Measurements from ENCODE around the gene LMLN.

Gene LMLN

DNA sequence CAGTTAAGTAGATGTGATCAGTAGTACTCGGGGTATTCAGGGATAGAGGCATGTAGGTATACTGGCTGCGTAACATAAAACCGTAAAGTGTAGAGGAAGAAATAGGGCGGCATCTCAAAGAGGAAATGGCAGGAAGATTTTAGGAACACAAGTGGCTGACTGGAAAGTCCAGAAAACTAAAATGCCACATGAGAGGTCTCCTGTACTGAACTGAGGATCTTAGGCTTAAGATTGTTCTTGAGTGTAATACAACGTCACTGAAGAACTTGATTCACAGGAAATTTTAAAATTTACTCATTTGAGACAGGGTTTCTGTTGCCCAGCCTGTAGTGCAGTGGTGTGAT lies 2.3 kb upstream of the LMLN start:
- TF ChIP-seq, protein P1, sequence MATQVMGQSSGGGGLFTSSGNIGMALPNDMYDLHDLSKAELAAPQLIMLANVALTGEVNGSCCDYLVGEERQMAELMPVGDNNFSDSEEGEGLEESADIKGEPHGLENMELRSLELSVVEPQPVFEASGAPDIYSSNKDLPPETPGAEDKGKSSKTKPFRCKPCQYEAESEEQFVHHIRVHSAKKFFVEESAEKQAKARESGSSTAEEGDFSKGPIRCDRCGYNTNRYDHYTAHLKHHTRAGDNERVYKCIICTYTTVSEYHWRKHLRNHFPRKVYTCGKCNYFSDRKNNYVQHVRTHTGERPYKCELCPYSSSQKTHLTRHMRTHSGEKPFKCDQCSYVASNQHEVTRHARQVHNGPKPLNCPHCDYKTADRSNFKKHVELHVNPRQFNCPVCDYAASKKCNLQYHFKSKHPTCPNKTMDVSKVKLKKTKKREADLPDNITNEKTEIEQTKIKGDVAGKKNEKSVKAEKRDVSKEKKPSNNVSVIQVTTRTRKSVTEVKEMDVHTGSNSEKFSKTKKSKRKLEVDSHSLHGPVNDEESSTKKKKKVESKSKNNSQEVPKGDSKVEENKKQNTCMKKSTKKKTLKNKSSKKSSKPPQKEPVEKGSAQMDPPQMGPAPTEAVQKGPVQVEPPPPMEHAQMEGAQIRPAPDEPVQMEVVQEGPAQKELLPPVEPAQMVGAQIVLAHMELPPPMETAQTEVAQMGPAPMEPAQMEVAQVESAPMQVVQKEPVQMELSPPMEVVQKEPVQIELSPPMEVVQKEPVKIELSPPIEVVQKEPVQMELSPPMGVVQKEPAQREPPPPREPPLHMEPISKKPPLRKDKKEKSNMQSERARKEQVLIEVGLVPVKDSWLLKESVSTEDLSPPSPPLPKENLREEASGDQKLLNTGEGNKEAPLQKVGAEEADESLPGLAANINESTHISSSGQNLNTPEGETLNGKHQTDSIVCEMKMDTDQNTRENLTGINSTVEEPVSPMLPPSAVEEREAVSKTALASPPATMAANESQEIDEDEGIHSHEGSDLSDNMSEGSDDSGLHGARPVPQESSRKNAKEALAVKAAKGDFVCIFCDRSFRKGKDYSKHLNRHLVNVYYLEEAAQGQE (IDR thresholded peaks at IDR 0.05; ENCODE audit: low read depth), result no peak
- 0 out of 2 replicates have a peak, but pooled peaks have one; percentile 0 for TF ChIP-seq NFIC (IDR thresholded peaks at IDR 0.05)

DNA sequence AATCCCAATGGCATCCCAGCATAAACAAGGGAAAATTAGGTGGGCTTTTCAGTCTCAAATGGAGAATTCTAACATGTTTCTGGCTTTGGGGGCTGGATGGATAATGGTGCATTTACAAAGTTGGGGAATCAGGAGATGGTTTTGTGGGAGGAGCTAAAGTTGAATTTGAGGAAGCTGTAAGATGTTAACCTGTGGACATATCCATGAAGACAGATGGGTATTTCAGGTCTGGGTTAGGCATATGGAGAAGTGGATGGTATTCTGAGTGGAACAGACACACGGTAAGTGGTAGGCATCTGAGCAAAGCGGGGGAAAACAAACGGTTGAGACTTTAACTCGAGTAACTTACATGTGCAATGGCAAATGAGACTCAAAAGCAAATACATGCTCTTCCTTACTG lies 1.7 kb upstream of the LMLN start:
- TF ChIP-seq CREB1 (IDR thresholded peaks at IDR 0.05; ENCODE audit: low read depth) (no peak), EP300 (IDR thresholded peaks at IDR 0.05; ENCODE audit: borderline replicate concordance) (no peak), NFIC (IDR thresholded peaks at IDR 0.05) (no peak), FOXM1 (IDR thresholded peaks at IDR 0.05; ENCODE audit: borderline replicate concordance, low read depth) (no peak), RAD21 (IDR thresholded peaks at IDR 0.05; ENCODE audit: low read depth) (no peak), TCF12 (IDR thresholded peaks at IDR 0.05; ENCODE audit: low read depth) (no peak), YY1 (IDR thresholded peaks at IDR 0.05; ENCODE audit: low read depth) (no peak), CEBPB (IDR thresholded peaks at IDR 0.05) (no peak), EGR1 (IDR thresholded peaks at IDR 0.05) (no peak), TAF1 (IDR thresholded peaks at IDR 0.05; ENCODE audit: low read depth) (no peak), USF1 (IDR thresholded peaks at IDR 0.05) (no peak)
- TF ChIP-seq, protein P2, sequence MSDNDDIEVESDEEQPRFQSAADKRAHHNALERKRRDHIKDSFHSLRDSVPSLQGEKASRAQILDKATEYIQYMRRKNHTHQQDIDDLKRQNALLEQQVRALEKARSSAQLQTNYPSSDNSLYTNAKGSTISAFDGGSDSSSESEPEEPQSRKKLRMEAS (IDR thresholded peaks at IDR 0.05), result no peak
- TF ChIP-seq, protein P1 (IDR thresholded peaks at IDR 0.05; ENCODE audit: low read depth), result no peak

DNA sequence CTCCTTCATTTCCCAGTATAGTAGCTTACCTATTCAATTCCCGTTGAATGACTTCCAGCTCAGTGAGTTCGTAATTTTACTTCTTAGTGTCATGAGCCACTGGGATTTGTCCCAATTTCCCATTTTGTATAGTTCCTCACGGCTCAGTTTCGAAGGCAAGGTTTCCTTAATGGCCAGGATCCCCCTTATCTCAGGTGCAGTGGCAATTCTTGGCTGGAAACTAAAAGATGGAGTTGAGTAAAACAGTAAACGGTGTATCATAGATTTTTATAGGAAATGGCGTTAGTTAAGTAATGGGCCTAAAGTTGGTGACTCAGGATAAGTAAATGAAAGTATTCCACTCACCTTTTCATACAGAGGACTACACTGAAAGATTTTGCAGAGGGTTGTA lies 522 bp upstream of the LMLN start:
- TF ChIP-seq, protein P1 (IDR thresholded peaks at IDR 0.05; ENCODE audit: low read depth), result no peak
- TF ChIP-seq FOXM1 (IDR thresholded peaks at IDR 0.05; ENCODE audit: borderline replicate concordance, low read depth) (no peak), TAF1 (IDR thresholded peaks at IDR 0.05; ENCODE audit: low read depth) (no peak), EGR1 (IDR thresholded peaks at IDR 0.05) (no peak), NFIC (IDR thresholded peaks at IDR 0.05) (no peak), CEBPB (IDR thresholded peaks at IDR 0.05) (no peak), USF1 (IDR thresholded peaks at IDR 0.05) (no peak), EP300 (IDR thresholded peaks at IDR 0.05; ENCODE audit: borderline replicate concordance) (no peak), CREB1 (IDR thresholded peaks at IDR 0.05; ENCODE audit: low read depth) (no peak), ZBTB7A (IDR thresholded peaks at IDR 0.05; ENCODE audit: low read depth) (no peak), YY1 (IDR thresholded peaks at IDR 0.05; ENCODE audit: low read depth) (no peak), RAD21 (IDR thresholded peaks at IDR 0.05; ENCODE audit: low read depth) (no peak), TCF12 (IDR thresholded peaks at IDR 0.05; ENCODE audit: low read depth) (no peak), TEAD4 (IDR thresholded peaks at IDR 0.05) (no peak)
- TF ChIP-seq, protein P2 (IDR thresholded peaks at IDR 0.05), result no peak

DNA sequence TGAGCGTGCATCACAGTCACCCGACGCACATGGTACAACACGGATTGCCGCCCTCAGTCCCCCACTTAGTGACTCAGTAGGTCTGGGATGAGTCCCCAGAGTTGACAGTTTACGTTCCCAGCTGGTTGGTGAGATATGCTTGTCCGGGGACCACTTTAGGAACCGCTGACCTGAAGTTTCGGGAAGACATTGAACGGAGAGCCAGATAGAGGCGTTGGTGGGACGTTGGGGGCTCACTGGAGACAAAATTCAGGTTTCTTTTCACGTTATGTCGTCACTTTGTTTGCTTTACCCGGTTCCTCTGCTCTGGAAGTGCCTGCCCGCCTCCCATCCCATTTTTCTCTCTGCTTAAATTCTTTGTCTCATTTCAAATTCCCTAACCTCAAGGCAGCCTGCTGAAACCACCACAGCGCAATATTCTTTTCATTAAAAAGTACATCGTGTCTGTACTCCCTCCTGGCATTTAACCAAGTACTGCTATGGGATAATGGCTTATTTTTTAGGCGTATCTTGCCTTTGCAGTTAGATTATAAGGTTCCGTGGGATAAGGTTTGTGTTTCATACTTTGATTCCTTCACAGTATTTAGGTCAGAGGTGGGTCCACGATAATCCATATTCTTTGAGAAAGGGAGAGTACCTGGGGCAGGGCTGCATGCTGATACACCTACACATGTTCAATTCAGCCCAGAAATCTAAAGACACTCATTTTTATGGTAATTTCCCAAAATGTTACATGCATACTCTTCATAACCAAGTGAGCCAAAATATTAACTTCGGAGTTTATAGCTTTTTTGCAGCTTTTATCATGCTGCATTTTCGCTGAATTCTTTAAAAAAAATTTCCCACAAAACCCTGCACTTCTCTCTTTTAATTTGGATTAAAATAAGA lies 921 bp downstream of the LMLN start:
- TF ChIP-seq, protein P2 (IDR thresholded peaks at IDR 0.05), result peak; percentile 89
- TF ChIP-seq ZBTB7A (IDR thresholded peaks at IDR 0.05; ENCODE audit: low read depth) (no peak), FOXM1 (IDR thresholded peaks at IDR 0.05; ENCODE audit: borderline replicate concordance, low read depth) (no peak)
